GM21717 (cell line): ENCODE data around the gene ALOX5.
"Not testable (repeated sequence)": the region's sequence is repeated elsewhere in the genome, so short reads cannot be mapped to it uniquely, and the experiment has no call there.

Source experiments
- ATAC-seq: cut with Tn5 transposase; IDR thresholded peaks from one replicate; pipeline ENCODE4 v1.9.1; 2021; ENCODE audit warnings: mild to moderate bottlenecking, moderate library complexity; ENCODE audit not compliant: unreplicated experiment

The ALOX5 gene

GRCh38 chr10:45403151-45403550 is 29.1 kb downstream of the ALOX5 start:
- no peak for ATAC-seq

- peak; percentile 55 for ATAC-seq
Measured at GRCh38 chr10:45404087-45404769, 30.2 kb downstream of the ALOX5 start.

- peak; percentile 9 for ATAC-seq
Measured at GRCh38 chr10:45404770-45405120, 30.7 kb downstream of the ALOX5 start.

GRCh38 chr10:45407542-45407941 is 33.5 kb downstream of the ALOX5 start:
- no peak for ATAC-seq

GRCh38 chr10:45408421-45409319 is 34.7 kb downstream of the ALOX5 start:
- ATAC-seq, result no peak

GRCh38 chr10:45409347-45409746 is 35.3 kb downstream of the ALOX5 start:
- not testable (repeated sequence) for ATAC-seq

- ATAC-seq, result no peak
Measured at GRCh38 chr10:45409782-45410181, 35.8 kb downstream of the ALOX5 start.

- ATAC-seq, result no peak
Measured at GRCh38 chr10:45410489-45410806, 36.4 kb downstream of the ALOX5 start.

GRCh38 chr10:45410807-45411606 is 37.0 kb downstream of the ALOX5 start:
- no peak for ATAC-seq

GRCh38 chr10:45411607-45411940 is 37.6 kb downstream of the ALOX5 start:
- ATAC-seq, result no peak

GRCh38 chr10:45415062-45415461 is 41.0 kb downstream of the ALOX5 start:
- not testable (repeated sequence) for ATAC-seq

- ATAC-seq, result no peak
Measured at GRCh38 chr10:45416603-45417002, 42.6 kb downstream of the ALOX5 start.

- ATAC-seq, result no peak
Measured at GRCh38 chr10:45417746-45418145, 43.7 kb downstream of the ALOX5 start.

- ATAC-seq, result no peak
Measured at GRCh38 chr10:45418417-45418848, 44.4 kb downstream of the ALOX5 start.

- peak; percentile 50 for ATAC-seq
Measured at GRCh38 chr10:45418849-45419675, 45.0 kb downstream of the ALOX5 start.

- peak; percentile 1 for ATAC-seq
Measured at GRCh38 chr10:45419676-45420025, 45.6 kb downstream of the ALOX5 start.

GRCh38 chr10:45420453-45421192 is 46.6 kb downstream of the ALOX5 start:
- ATAC-seq, result peak; percentile 50

GRCh38 chr10:45421221-45422097 is 47.4 kb downstream of the ALOX5 start:
- ATAC-seq, result no peak

GRCh38 chr10:45422207-45422865 is 48.3 kb downstream of the ALOX5 start:
- ATAC-seq, result no peak
